Fibroblast of peridontal ligament (primary cell): Measurements from ENCODE around the gene USP2.
A peak's percentile ranks its signal among the peaks of the same experiment; 100 is the strongest.

Experiments
- DNase-seq: peaks from one replicate; pipeline ENCODE4 v3.0.0-alpha.2; 2010; ENCODE audit errors: extremely low read depth

USP2 gene

GRCh38 chr11:119306373-119306890 lies 75.1 kb downstream of the USP2 start:
- peak; percentile 87 for DNase-seq

GRCh38 chr11:119305556-119306372 lies 75.7 kb downstream of the USP2 start:
- no peak for DNase-seq
